HL-60 (cell line): ENCODE data around the gene CHPF2.

Source experiments
- CTCF ChIP-seq: IDR thresholded peaks from one replicate; pipeline ENCODE4 v1.5.1; 2011; ENCODE audit warnings: low read length, control low read depth, inconsistent platforms; ENCODE audit not compliant: insufficient read depth
- GABPA ChIP-seq: IDR thresholded peaks from 2 replicates; pipeline ENCODE4 v1.6.1; 2012; ENCODE audit warnings: low read depth
- POLR2AphosphoS5 ChIP-seq: IDR thresholded peaks from 2 replicates; pipeline ENCODE4 v1.6.1; 2012; ENCODE audit warnings: low read depth

GRCh38 chr7:151260471-151260870 is 28.2 kb downstream of the CHPF2 start:
- TF ChIP-seq CTCF (no peak), POLR2AphosphoS5 (no peak), GABPA (no peak)
